Measurements from ENCODE around the gene NPHP4.

- TF ChIP-seq CTCF (conservative IDR thresholded peaks at IDR 0.05; ENCODE audit: low read length) (no peak), EZH2phosphoT487 (IDR thresholded peaks at IDR 0.05; ENCODE audit: borderline replicate concordance, low read depth, low read length) (no peak)
These were observed 90.4 kb downstream of the NPHP4 start for GRCh38 chr1:5901841-5902240.
